Measurements from ENCODE around the gene ADGRE3.

Gene ADGRE3

GRCh38 chr19:14582894-14583340 lies 91.7 kb downstream of the ADGRE3 start, which contains the start of gene CLEC17A:
Gene CLEC17A (plus strand): TSS chr19:14583084. CDS start chr19:14583161, 77 bp downstream.
- no peaks in the 10 kb centered on the region for H3K4me1 Mint-ChIP-seq
- H3K4me3 Mint-ChIP-seq = no peak within 1 kb of the TSS

DNA sequence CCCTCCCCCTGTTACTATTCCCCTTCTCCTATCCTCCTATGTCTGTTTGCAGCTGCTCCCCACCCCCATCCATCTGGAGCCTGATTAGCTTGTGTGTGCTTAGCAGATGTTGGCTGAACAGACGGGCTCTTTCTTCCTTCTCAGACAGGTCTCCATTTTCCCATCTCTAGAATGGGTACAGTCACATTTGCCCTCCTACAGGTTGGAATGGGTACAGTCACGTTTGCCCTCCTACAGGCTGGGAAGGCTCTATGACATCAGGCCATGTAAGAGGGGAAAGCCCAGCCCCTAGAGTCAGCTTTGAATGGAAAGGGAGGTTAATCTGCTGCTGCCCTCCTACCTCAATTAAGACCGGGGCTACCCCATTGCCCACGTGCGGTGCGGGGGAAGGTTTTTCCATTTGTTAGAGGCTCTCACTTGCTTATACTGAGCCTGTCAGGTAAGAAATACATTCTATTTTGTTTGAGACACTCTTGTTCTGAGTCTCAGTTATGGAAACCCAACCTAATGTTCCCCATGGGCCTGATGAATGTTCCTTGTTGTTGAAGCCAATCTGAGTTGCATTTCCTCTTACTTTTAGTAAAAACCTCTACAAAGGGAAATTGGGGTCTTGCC lies 93.9 kb downstream of the ADGRE3 start:
- TF ChIP-seq CTCF (IDR thresholded peaks at IDR 0.05; ENCODE audit: unreplicated experiment in 3 of 3) = no peak
- peaks cover 10% of the 10 kb centered on the region for H3K27me3 Mint-ChIP-seq (ENCODE audit: low read depth)
- H3K36me3 Mint-ChIP-seq (ENCODE audit: low read depth) = no peaks in the 10 kb centered on the region
- no peaks in the 10 kb centered on the region for H3K4me1 Mint-ChIP-seq
- H3K9me3 Mint-ChIP-seq = no peaks in the 10 kb centered on the region
- no peak overlapping the region for H3K4me3 Mint-ChIP-seq
- no peak overlapping the region for H3K27ac Mint-ChIP-seq

More at GRCh38 chr19:14582894-14583340, 91.7 kb downstream of the ADGRE3 start, which contains the start of gene CLEC17A:
- no peak within 1 kb of the TSS for H3K27ac Mint-ChIP-seq
- H3K9me3 Mint-ChIP-seq = no peaks in the 10 kb centered on the region
- peaks cover 20% of the 10 kb centered on the region for H3K27me3 Mint-ChIP-seq (ENCODE audit: low read depth)
- no peaks in the 10 kb centered on the region for H3K36me3 Mint-ChIP-seq (ENCODE audit: low read depth)
- TF ChIP-seq CTCF (IDR thresholded peaks at IDR 0.05; ENCODE audit: unreplicated experiment in 3 of 3) = no peak

- Mint-ChIP-seq H3K9me3 (no peaks in the 10 kb centered on the region), H3K4me3 (no peak overlapping the region), H3K4me1 (peaks cover 7% of the 10 kb centered on the region), H3K27ac (no peak overlapping the region), H3K36me3 (ENCODE audit: low read depth) (no peaks in the 10 kb centered on the region), H3K27me3 (ENCODE audit: low read depth) (peaks cover 2% of the 10 kb centered on the region)
- no peak for TF ChIP-seq CTCF (IDR thresholded peaks at IDR 0.05; ENCODE audit: unreplicated experiment in 3 of 3)
Observed at GRCh38 chr19:14577885-14578427, 96.7 kb downstream of the ADGRE3 start.

DNA sequence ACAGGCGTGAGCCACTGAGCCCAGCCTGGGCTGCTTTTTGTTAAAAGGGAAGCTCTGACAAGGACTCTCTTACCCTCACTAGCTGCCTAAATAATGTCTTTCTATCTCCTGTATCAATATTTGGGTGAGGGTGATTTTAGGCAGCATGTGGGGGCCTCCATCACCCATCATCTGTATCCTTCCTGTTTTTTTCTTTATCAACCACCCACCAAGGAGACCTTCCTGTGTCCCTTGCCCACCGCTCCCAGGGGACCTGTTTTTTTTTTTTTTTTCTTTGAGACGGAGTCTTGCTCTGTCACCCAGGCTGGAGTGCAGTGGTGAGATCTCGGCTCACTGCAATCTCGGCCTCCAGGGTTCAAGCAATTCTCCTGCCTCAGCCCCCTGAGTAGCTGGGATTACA lies 97.4 kb downstream of the ADGRE3 start:
- Mint-ChIP-seq H3K4me3 (no peak overlapping the region), H3K4me1 (peaks cover 7% of the 10 kb centered on the region), H3K9me3 (no peaks in the 10 kb centered on the region), H3K36me3 (ENCODE audit: low read depth) (no peaks in the 10 kb centered on the region), H3K27me3 (ENCODE audit: low read depth) (no peaks in the 10 kb centered on the region), H3K27ac (no peak overlapping the region)
- TF ChIP-seq CTCF (IDR thresholded peaks at IDR 0.05; ENCODE audit: unreplicated experiment in 3 of 3) = no peak

- peaks cover 14% of the 10 kb centered on the region for H3K4me1 Mint-ChIP-seq
Observed at GRCh38 chr19:14576363-14576762, 98.3 kb downstream of the ADGRE3 start.

More at GRCh38 chr19:14576363-14576762, 98.3 kb downstream of the ADGRE3 start:
- Mint-ChIP-seq H3K27me3 (ENCODE audit: low read depth) (no peaks in the 10 kb centered on the region), H3K36me3 (ENCODE audit: low read depth) (no peaks in the 10 kb centered on the region), H3K4me3 (no peak overlapping the region), H3K27ac (no peak overlapping the region), H3K9me3 (no peaks in the 10 kb centered on the region)
- TF ChIP-seq CTCF (IDR thresholded peaks at IDR 0.05; ENCODE audit: unreplicated experiment in 3 of 3) = no peak
